ENCODE measurements around the gene FHIT.

The FHIT gene

GRCh38 chr3:60622349-60622748, 628.9 kb downstream of the FHIT start:
- no peak for DNase-seq (ENCODE audit: low spot score)

GRCh38 chr3:60617188-60617587, 634.1 kb downstream of the FHIT start:
- no peak for DNase-seq (ENCODE audit: low spot score)

- DNase-seq (ENCODE audit: low spot score): no peak
Measured at GRCh38 chr3:60613769-60614303, 637.4 kb downstream of the FHIT start.

- peak; percentile 38 for DNase-seq (ENCODE audit: low spot score)
Measured at GRCh38 chr3:60610441-60611112, 640.7 kb downstream of the FHIT start.

GRCh38 chr3:60609446-60609845, 641.8 kb downstream of the FHIT start:
- DNase-seq (ENCODE audit: low spot score): peak; percentile 57

- no peak for DNase-seq (ENCODE audit: low spot score)
Measured at GRCh38 chr3:60603860-60604259, 647.4 kb downstream of the FHIT start.

GRCh38 chr3:60600848-60601247, 650.4 kb downstream of the FHIT start:
- no peak for DNase-seq (ENCODE audit: low spot score)

- DNase-seq (ENCODE audit: low spot score): no peak
Measured at GRCh38 chr3:60599586-60599985, 651.7 kb downstream of the FHIT start.

GRCh38 chr3:60598671-60599070, 652.6 kb downstream of the FHIT start:
- DNase-seq (ENCODE audit: low spot score): no peak

GRCh38 chr3:60594025-60594424, 657.2 kb downstream of the FHIT start:
- DNase-seq (ENCODE audit: low spot score): no peak

GRCh38 chr3:60591267-60591666, 660.0 kb downstream of the FHIT start:
- no peak for DNase-seq (ENCODE audit: low spot score)

GRCh38 chr3:60588806-60589205, 662.4 kb downstream of the FHIT start:
- DNase-seq (ENCODE audit: low spot score): peak; percentile 89

- DNase-seq (ENCODE audit: low spot score): no peak
Measured at GRCh38 chr3:60585918-60586317, 665.3 kb downstream of the FHIT start.

GRCh38 chr3:60584250-60584649, 667.0 kb downstream of the FHIT start:
- no peak for DNase-seq (ENCODE audit: low spot score)

- DNase-seq (ENCODE audit: low spot score): peak; percentile 17
Measured at GRCh38 chr3:60582288-60582687, 669.0 kb downstream of the FHIT start.

GRCh38 chr3:60580809-60581208, 670.4 kb downstream of the FHIT start:
- DNase-seq (ENCODE audit: low spot score): no peak

GRCh38 chr3:60579734-60580133, 671.5 kb downstream of the FHIT start:
- peak; percentile 90 for DNase-seq (ENCODE audit: low spot score)

GRCh38 chr3:60578936-60579335, 672.3 kb downstream of the FHIT start:
- peak; percentile 72 for DNase-seq (ENCODE audit: low spot score)

- no peak for DNase-seq (ENCODE audit: low spot score)
Measured at GRCh38 chr3:60577601-60578000, 673.7 kb downstream of the FHIT start.

- DNase-seq (ENCODE audit: low spot score): no peak
Measured at GRCh38 chr3:60575718-60576272, 675.5 kb downstream of the FHIT start.

GRCh38 chr3:60574046-60574769, 677.0 kb downstream of the FHIT start:
- no peak for DNase-seq (ENCODE audit: low spot score)

- peak; percentile 58 for DNase-seq (ENCODE audit: low spot score)
Measured at GRCh38 chr3:60573494-60573893, 677.8 kb downstream of the FHIT start.

- DNase-seq (ENCODE audit: low spot score): no peak
Measured at GRCh38 chr3:60571511-60571910, 679.7 kb downstream of the FHIT start.
